GM18511 (cell line): ENCODE measurements around the gene CAVIN3.
A peak's percentile ranks its signal among the peaks of the same experiment; 100 is the strongest.
"Not testable (repeated sequence)": the region's sequence is repeated elsewhere in the genome, so short reads cannot be mapped to it uniquely, and the experiment has no call there.

Experiments used
- ATAC-seq: cut with Tn5 transposase; IDR thresholded peaks from one replicate; pipeline ENCODE4 v1.9.1; 2021; ENCODE audit warnings: mild to moderate bottlenecking, moderate library complexity; ENCODE audit not compliant: unreplicated experiment

CAVIN3 gene

GRCh38 chr11:6326985-6327384, 6.7 kb upstream of the CAVIN3 start:
- ATAC-seq, result no peak

GRCh38 chr11:6326303-6326702, 6.0 kb upstream of the CAVIN3 start:
- ATAC-seq, result no peak

- ATAC-seq, result no peak
These were observed 3.1 kb upstream of the CAVIN3 start for GRCh38 chr11:6323291-6323905.

GRCh38 chr11:6321961-6322362, 1.7 kb upstream of the CAVIN3 start:
- ATAC-seq, result no peak

GRCh38 chr11:6321356-6321755, 1.1 kb upstream of the CAVIN3 start:
- ATAC-seq, result no peak

GRCh38 chr11:6319704-6320410, 444 bp downstream of the CAVIN3 start:
- peak; percentile 34 for ATAC-seq

GRCh38 chr11:6319001-6319703, 1.1 kb downstream of the CAVIN3 start:
- ATAC-seq, result no peak

- no peak for ATAC-seq
These were observed 2.1 kb downstream of the CAVIN3 start for GRCh38 chr11:6318204-6318603.

- peak; percentile 69 for ATAC-seq
These were observed 4.4 kb downstream of the CAVIN3 start for GRCh38 chr11:6315811-6316425.

GRCh38 chr11:6312106-6312505, 8.2 kb downstream of the CAVIN3 start:
- ATAC-seq, result no peak

GRCh38 chr11:6307876-6308275, 12.4 kb downstream of the CAVIN3 start:
- no peak for ATAC-seq

- ATAC-seq, result no peak
These were observed 15.0 kb downstream of the CAVIN3 start for GRCh38 chr11:6305297-6305696.

GRCh38 chr11:6303661-6304060, 16.6 kb downstream of the CAVIN3 start:
- no peak for ATAC-seq

GRCh38 chr11:6301096-6301495, 19.2 kb downstream of the CAVIN3 start:
- ATAC-seq, result no peak

GRCh38 chr11:6300325-6300724, 20.0 kb downstream of the CAVIN3 start:
- ATAC-seq, result no peak

- peak; percentile 82 for ATAC-seq
These were observed 21.7 kb downstream of the CAVIN3 start for GRCh38 chr11:6298605-6299004.

- ATAC-seq, result no peak
These were observed 22.5 kb downstream of the CAVIN3 start for GRCh38 chr11:6297831-6298230.

GRCh38 chr11:6285019-6285418, 35.3 kb downstream of the CAVIN3 start:
- no peak for ATAC-seq

GRCh38 chr11:6284250-6284649, 36.1 kb downstream of the CAVIN3 start:
- ATAC-seq, result no peak

GRCh38 chr11:6283453-6284023, 36.8 kb downstream of the CAVIN3 start:
- ATAC-seq, result no peak

GRCh38 chr11:6280809-6281208, 39.5 kb downstream of the CAVIN3 start:
- not testable (repeated sequence) for ATAC-seq
